Measurements from ENCODE around the gene LTBP1. TPM values are rescaled to one million over a fixed set of nuclear protein-coding genes. Genes with fewer than 3 reads are reported as not detected.

Gene LTBP1
- total and polyA plus RNA-seq, 2 experiments from 2014 or later: 216 to 509 TPM

DNA sequence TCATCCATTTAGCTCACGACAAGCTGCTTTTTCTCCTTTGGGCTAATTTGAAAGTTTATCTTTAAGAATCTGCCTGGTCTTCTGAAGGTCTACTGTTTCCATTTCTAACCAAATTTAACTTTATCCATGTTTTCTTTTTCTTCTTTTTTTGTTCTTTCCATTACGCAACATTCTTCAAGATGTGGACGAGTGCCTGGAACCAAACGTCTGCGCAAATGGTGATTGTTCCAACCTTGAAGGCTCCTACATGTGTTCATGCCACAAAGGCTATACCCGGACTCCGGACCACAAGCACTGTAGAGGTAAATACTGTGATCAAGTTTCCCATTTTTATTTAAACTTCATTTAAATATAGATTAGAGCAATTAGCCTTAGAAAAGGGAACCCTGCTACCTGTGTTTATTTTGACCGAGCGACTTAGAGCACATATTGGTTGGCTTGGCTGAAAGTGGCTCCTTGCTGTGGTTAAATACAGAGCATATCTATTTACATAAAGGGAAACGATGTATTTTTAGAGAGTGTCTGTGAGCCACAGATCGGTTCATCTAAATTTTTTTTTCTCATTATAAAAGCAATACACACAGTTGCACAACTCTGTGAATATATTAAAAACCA is 346.3 kb downstream of the LTBP1 start:
- no peaks in the 10 kb centered on the region for H3K9me3 ChIP-seq (ENCODE audit: low read depth)
- H3K36me3 ChIP-seq: peaks cover 47% of the 10 kb centered on the region
- H3K27ac ChIP-seq: peak overlapping the region; percentile 1
- TF ChIP-seq, protein P1, sequence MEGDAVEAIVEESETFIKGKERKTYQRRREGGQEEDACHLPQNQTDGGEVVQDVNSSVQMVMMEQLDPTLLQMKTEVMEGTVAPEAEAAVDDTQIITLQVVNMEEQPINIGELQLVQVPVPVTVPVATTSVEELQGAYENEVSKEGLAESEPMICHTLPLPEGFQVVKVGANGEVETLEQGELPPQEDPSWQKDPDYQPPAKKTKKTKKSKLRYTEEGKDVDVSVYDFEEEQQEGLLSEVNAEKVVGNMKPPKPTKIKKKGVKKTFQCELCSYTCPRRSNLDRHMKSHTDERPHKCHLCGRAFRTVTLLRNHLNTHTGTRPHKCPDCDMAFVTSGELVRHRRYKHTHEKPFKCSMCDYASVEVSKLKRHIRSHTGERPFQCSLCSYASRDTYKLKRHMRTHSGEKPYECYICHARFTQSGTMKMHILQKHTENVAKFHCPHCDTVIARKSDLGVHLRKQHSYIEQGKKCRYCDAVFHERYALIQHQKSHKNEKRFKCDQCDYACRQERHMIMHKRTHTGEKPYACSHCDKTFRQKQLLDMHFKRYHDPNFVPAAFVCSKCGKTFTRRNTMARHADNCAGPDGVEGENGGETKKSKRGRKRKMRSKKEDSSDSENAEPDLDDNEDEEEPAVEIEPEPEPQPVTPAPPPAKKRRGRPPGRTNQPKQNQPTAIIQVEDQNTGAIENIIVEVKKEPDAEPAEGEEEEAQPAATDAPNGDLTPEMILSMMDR (IDR thresholded peaks at IDR 0.05; ENCODE audit: low read depth, low read length): no peak
- H3K4me3 ChIP-seq: no peak overlapping the region
- H3K27me3 ChIP-seq: no peaks in the 10 kb centered on the region
- DNase-seq (ENCODE audit: low read depth in 1 of 2, low spot score in 1 of 2): peak in 1 of 2 donors; percentile 34
- no peaks in the 10 kb centered on the region for H3K4me1 ChIP-seq (ENCODE audit: low read depth)

DNA sequence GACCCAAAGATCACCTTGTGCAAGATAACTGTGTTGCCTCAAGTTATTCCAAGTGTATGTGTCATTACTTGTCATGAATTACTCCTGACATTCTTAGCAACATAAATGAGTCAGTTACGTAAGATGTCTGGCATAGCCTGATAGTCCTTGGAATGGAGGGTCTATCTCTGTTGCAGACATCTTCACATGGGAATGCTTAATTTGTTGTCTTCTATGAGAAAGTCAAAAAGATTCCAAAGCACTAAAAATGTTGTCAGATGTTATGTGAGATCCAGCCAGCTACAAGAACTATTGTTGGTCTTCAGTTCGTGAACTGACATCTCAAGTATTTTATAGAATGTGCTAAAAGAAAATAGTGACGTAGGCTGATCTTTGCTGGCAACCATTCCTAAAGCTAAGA is 351.5 kb downstream of the LTBP1 start:
- DNase-seq (ENCODE audit: low read depth in 1 of 2, low spot score in 1 of 2): peak in 1 of 2 donors; percentile 27
- Histone ChIP-seq H3K27me3 (no peaks in the 10 kb centered on the region), H3K36me3 (peaks cover 59% of the 10 kb centered on the region), H3K27ac (no peak overlapping the region), H3K9me3 (ENCODE audit: low read depth) (no peaks in the 10 kb centered on the region), H3K4me1 (ENCODE audit: low read depth) (no peaks in the 10 kb centered on the region), H3K4me3 (no peak overlapping the region)
- TF ChIP-seq, protein P1 (IDR thresholded peaks at IDR 0.05; ENCODE audit: low read depth, low read length): no peak

DNA sequence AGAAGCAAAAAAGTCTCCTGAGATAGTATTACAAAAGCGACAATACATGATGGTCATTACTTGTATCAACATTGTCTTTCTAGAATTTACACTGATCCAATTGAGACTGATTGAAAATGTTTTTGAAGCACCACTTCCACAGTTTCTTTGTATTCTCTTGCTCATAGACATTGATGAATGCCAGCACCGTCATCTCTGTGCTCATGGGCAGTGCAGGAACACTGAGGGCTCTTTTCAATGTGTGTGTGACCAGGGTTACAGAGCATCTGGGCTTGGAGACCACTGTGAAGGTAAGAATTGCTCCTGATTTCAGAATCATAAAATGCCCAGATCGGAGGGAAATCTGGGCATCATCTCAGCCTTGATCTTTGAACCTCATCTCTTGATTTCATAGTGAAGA is 354.6 kb downstream of the LTBP1 start:
- H3K4me1 ChIP-seq (ENCODE audit: low read depth): peaks cover 4% of the 10 kb centered on the region
- H3K4me3 ChIP-seq: no peak overlapping the region
- TF ChIP-seq, protein P1 (IDR thresholded peaks at IDR 0.05; ENCODE audit: low read depth, low read length): no peak
- H3K36me3 ChIP-seq: peaks cover 49% of the 10 kb centered on the region
- H3K27me3 ChIP-seq: no peaks in the 10 kb centered on the region
- no peaks in the 10 kb centered on the region for H3K9me3 ChIP-seq (ENCODE audit: low read depth)
- H3K27ac ChIP-seq: no peak overlapping the region
- DNase-seq (ENCODE audit: low read depth in 1 of 2, low spot score in 1 of 2): no peak

DNA sequence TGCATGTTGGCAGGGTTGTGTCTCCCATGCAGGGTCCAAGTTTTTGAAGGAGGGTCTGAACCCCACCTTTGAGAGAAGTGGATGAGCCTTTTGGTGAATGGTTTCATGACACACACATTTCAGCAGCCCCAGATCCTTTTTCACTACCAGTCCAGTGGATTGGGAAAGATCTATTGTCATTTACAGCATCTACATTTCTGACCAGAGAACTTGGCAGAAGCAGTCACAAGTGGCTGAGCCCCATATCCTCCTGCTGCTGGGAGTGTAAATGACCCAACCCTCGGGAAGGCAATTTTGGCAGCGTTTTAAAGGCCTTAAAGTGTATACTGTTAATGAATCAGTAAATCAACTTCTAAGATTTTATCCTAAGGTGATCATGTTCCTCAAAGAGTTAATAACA is 355.6 kb downstream of the LTBP1 start:
- Histone ChIP-seq H3K4me1 (ENCODE audit: low read depth) (peaks cover 4% of the 10 kb centered on the region), H3K4me3 (no peak overlapping the region), H3K36me3 (peaks cover 44% of the 10 kb centered on the region), H3K27ac (no peak overlapping the region), H3K27me3 (no peaks in the 10 kb centered on the region), H3K9me3 (ENCODE audit: low read depth) (no peaks in the 10 kb centered on the region)
- DNase-seq (ENCODE audit: low read depth in 1 of 2, low spot score in 1 of 2): no peak
- TF ChIP-seq, protein P1 (IDR thresholded peaks at IDR 0.05; ENCODE audit: low read depth, low read length): no peak

DNA sequence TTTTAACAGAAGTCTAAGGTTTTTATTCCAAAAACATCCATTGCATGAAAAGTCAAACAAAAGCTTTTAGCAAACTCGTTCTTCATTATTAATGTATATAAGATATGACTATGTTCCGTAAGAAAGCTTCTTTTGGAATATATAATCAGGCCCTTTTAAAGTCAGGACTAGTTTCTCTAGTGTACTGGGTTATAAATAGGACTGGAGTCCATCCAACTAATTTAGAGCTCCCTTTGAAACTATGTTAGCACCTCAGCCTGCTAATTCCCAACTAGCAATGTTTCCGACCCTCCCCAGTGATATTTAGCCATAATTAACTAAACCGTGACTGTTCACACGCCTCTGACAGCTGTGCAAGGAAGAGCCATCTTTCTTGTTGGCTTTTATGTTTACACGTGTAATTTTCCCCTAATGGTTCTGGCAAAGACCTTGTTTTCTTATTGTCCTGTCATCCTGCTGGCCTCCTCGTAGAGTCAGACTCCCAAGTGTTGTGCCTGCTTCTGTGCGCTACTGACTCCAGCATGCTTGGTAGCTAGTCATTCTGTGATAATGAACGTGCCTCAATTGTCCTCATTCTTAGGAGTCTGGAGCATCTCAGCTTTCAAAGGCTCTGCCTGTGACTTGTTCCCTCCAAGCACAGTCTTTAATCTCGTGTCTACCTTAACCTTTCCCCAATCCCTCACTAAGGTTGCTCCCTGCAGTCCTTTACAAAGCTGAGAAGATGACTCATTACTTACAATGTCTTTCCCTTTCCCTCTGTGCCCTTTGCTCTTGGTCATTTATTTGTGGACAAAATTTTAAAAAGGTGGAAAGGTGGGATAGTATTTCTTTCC is 357.5 kb downstream of the LTBP1 start:
- Histone ChIP-seq H3K27me3 (no peaks in the 10 kb centered on the region), H3K27ac (peak overlapping the region; percentile 43), H3K9me3 (ENCODE audit: low read depth) (no peaks in the 10 kb centered on the region), H3K4me3 (no peak overlapping the region), H3K4me1 (ENCODE audit: low read depth) (peaks cover 4% of the 10 kb centered on the region), H3K36me3 (peaks cover 36% of the 10 kb centered on the region)
- TF ChIP-seq, protein P1 (IDR thresholded peaks at IDR 0.05; ENCODE audit: low read depth, low read length): no peak
- DNase-seq (ENCODE audit: low read depth in 1 of 2, low spot score in 1 of 2): no peak

All from cardiac muscle cell (in vitro differentiated cells and primary cell).